GM10266 (cell line): Measurements from ENCODE around the gene GRAP2.

Experiments used
- DNase-seq: peaks from one replicate; pipeline ENCODE4 v3.0.0; 2012; ENCODE audit errors: extremely low spot score
- TF ChIP-seq, protein P1 (sequence below): IDR thresholded peaks from 2 replicates; pipeline ENCODE4 v1.5.1; 2012; ENCODE audit warnings: mild to moderate bottlenecking, low read depth; ENCODE audit not compliant: control insufficient read depth, insufficient read depth; ENCODE audit errors: missing control alignments

The GRAP2 gene

DNA sequence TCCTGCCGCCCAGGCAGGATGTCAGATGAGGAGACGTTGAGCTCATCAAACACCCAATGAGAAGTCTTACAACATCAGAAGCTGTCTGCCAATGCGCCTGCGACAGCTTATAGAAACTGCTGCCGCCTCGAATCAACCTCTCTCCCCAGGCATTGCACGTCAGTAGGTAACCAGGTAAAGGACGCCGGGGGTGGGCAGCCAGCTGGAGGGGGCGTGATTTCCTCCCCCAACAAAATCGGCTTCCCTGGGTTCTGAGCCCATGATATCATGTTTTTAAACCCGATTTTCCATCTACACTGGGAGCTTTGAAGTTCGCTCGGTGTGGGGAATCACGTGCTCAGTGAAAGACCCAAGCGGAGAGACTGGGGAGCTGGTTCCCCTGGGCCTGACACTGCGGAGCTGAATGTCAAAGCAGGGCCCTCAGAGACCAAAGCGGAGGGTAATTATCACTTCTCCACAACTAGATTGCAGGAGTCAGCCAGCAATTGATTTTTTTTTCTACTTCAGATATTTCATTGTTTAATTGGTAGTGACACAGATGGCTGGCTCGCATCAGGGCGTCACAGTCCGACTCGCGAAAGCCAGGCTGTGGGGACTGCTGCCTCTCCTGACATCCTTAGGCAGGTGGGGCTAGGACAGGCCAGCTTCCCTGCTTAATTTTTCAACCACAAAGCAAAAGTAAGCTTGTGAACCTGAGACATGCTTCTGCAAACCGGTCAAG is 109.2 kb downstream of the GRAP2 start:
- TF ChIP-seq, protein P1, sequence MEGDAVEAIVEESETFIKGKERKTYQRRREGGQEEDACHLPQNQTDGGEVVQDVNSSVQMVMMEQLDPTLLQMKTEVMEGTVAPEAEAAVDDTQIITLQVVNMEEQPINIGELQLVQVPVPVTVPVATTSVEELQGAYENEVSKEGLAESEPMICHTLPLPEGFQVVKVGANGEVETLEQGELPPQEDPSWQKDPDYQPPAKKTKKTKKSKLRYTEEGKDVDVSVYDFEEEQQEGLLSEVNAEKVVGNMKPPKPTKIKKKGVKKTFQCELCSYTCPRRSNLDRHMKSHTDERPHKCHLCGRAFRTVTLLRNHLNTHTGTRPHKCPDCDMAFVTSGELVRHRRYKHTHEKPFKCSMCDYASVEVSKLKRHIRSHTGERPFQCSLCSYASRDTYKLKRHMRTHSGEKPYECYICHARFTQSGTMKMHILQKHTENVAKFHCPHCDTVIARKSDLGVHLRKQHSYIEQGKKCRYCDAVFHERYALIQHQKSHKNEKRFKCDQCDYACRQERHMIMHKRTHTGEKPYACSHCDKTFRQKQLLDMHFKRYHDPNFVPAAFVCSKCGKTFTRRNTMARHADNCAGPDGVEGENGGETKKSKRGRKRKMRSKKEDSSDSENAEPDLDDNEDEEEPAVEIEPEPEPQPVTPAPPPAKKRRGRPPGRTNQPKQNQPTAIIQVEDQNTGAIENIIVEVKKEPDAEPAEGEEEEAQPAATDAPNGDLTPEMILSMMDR, result no peak
- DNase-seq, result no peak

DNA sequence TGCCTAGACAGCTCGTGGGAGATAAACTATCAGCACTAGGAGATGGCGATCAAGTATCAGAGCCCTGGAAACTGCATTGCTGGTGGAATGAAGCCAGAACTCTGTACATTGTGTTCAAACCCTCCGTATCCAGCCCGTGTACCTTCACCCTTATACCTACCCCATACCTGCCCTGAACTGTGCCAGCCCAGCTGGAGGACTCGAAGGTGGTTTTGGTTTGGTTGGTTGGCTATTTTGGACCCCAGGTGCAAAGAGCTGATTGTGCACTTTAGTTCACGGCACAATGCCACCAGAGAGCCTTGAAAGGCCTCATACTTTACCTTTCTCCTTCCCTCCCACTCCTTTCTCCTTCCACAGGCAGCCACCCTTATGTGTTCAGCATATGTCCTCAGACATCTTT is 109.9 kb downstream of the GRAP2 start:
- TF ChIP-seq, protein P1, result no peak

DNA sequence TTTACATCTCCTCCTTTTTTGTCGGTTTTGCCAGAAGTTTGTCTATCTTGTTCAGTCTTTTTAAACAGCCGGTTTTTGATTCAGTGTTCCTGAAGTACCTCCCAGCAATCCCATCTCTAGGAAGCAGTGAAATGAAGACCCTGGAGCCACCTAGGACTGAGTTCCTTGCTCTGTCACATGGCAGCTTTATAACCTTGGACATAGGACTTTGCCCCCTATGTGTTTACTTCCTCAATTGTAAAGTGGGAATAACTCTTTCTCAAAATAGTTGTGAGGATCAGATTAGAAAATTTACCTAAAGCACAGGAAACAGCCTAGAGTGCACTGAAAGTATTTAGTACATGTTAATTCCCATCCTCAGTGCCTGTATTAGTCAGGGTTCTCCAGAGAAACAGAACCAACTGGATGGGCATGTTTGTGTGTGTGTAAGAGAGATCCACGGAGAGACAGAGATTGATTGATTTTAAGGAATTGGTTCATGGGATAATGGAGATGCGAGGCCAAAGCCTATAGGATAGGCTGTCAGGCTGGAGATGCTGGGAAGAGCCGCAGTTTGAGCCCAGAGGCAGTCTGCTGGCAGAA is 113.9 kb downstream of the GRAP2 start:
- TF ChIP-seq, protein P1, result no peak
- DNase-seq, result no peak

More for the DNA sequence above, 109.9 kb downstream of the GRAP2 start:
- DNase-seq, result no peak

DNA sequence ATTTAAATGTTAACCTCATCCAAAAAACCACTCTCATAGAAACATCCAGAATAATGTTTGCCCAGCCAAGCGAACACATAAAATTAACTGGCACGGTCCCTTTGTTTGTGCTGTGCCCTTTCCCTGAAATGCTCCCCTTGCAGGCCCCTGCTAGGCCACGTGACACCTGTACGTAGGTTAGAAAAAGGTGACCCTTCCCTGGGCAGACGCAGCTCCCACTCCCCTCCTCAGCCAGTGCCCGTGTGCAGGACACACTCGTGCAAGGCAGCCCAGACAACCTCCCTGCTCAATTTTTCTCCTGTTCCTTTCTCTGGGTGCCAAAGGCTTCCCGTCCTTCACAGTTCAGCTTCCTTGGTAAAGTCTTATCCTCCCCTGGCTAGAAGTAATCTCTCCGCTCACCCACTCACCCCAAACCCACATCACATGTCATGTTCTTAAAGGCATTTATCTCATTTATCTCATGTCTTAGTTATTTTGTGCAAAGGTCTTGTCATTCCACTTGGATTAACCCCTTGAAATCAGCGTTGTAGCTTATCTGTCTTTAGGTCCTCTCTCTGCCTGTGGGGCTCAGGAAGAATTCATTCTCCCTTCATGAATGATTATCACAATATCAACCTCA is 114.6 kb downstream of the GRAP2 start:
- no peak for DNase-seq
- TF ChIP-seq, protein P1, result no peak

DNA sequence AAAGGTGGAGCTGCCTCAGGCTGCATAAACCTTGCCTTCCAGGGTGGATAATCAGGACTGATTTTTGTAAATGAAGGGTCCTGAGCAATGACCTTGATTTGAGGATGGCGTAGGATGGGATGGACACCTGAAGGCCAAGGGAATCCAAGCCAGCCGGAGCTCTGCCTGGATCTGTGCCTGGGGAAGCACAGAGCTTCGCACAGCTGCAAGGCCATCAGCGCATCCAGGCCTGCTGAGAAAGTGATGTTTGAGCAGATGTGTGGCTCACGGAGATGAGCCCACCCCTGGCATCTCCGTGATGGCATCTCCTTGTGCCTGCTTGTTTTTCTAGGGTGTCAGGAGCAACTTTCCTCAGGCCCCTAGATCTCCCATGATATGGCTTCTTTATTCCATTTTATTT is 117.2 kb downstream of the GRAP2 start:
- TF ChIP-seq, protein P1, result no peak
- no peak for DNase-seq

DNA sequence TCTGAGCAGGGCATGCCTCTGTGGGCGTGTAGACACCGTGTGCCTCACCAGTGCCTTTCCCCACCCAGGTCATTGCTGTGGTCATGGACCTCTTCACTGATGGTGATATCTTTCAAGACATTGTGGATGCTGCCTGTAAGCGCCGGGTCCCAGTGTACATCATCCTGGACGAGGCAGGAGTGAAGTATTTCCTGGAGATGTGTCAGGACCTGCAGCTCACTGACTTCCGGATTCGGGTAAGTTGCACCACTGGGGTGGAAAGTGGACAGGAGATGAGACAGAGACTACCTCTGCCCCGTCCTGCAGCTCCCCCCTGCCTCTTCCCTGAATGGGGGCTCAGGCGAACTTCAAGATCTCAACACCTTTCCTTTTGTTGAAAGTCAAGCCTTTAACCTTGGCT is 118.2 kb downstream of the GRAP2 start:
- TF ChIP-seq, protein P1, result no peak
- DNase-seq, result no peak

GRCh38 chr22:40020956-40021355 is 120.1 kb downstream of the GRAP2 start:
- TF ChIP-seq, protein P1, result no peak
- DNase-seq, result no peak
